ENCODE measurements around the gene ATXN2. TPM values are rescaled to one million over a fixed set of nuclear protein-coding genes. Genes with fewer than 3 reads are reported as not detected.

Gene ATXN2
- total RNA-seq, 2 experiments from 2014 or later: 32.2 to 35.6 TPM

- intact Hi-C loops (cut with micrococcal nuclease): no loop called here
- Mint-ChIP-seq H3K27me3 (no peaks in the 10 kb centered on the region), H3K4me1 (ENCODE audit: low read depth) (peaks cover 75% of the 10 kb centered on the region), H3K27ac (peak overlapping the region; percentile 100), H3K36me3 (ENCODE audit: low read depth) (peaks cover 42% of the 10 kb centered on the region), H3K9me3 (no peaks in the 10 kb centered on the region), H3K4me3 (no peak overlapping the region)
- CTCF ChIA-PET: interaction anchor here (1.1 to 40.2 kb wide), 4 partner anchors 17 to 24 kb away, joined by 4 to 1222 read pairs (median 8); partner anchors contain the start of gene SH2B3
- TF ChIP-seq CTCF (IDR thresholded peaks at IDR 0.05): no peak
- no peak for ATAC-seq
- POLR2A ChIA-PET: interaction anchor here (1.0 to 14.9 kb wide), 6 partner anchors 8 to 30 kb away, joined by 3 to 225 read pairs (median 12); partner anchors contain the start of gene SH2B3
- no peak for DNase-seq
Observed at GRCh38 chr12:111427417-111428074, 171.6 kb downstream of the ATXN2 start.

GRCh38 chr12:111426344-111427185, 172.6 kb downstream of the ATXN2 start:
- Mint-ChIP-seq H3K27me3 (no peaks in the 10 kb centered on the region), H3K9me3 (no peaks in the 10 kb centered on the region), H3K4me1 (ENCODE audit: low read depth) (peaks cover 69% of the 10 kb centered on the region), H3K36me3 (ENCODE audit: low read depth) (peaks cover 36% of the 10 kb centered on the region), H3K4me3 (peak overlapping the region; percentile 33), H3K27ac (peak overlapping the region; percentile 85)
- ChIA-PET CTCF (interaction anchor here (1.9 to 40.2 kb wide), 3 partner anchors 17 to 24 kb away, joined by 6 to 1222 read pairs (median 39); partner anchors contain the start of gene SH2B3), POLR2A (interaction anchor here (1.0 to 14.9 kb wide), 7 partner anchors 9 to 66 kb away, joined by 3 to 225 read pairs (median 7); partner anchors contain the start of gene SH2B3)
- no peak for TF ChIP-seq CTCF (IDR thresholded peaks at IDR 0.05)
- ATAC-seq (peak; percentile 42), DNase-seq (peak; percentile 53)
- intact Hi-C loops (cut with micrococcal nuclease): no loop called here

- H3K36me3 Mint-ChIP-seq (ENCODE audit: low read depth): peaks cover 38% of the 10 kb centered on the region
- ChIA-PET POLR2A (interaction anchor here (0.8 to 14.9 kb wide), 6 partner anchors 9 to 65 kb away, joined by 3 to 225 read pairs (median 12); partner anchors contain the start of gene SH2B3), CTCF (interaction anchor here (1.9 to 40.2 kb wide), 3 partner anchors 18 to 25 kb away, joined by 6 to 1222 read pairs (median 39); partner anchors contain the start of gene SH2B3)
- intact Hi-C loops (cut with micrococcal nuclease): no loop called here
- no peaks in the 10 kb centered on the region for H3K9me3 Mint-ChIP-seq
- peak overlapping the region; percentile 80 for H3K27ac Mint-ChIP-seq
- H3K27me3 Mint-ChIP-seq: no peaks in the 10 kb centered on the region
- DNase-seq (peak; percentile 36), ATAC-seq (no peak)
- peaks cover 64% of the 10 kb centered on the region for H3K4me1 Mint-ChIP-seq (ENCODE audit: low read depth)
- TF ChIP-seq CTCF (IDR thresholded peaks at IDR 0.05): no peak
- H3K4me3 Mint-ChIP-seq: peak overlapping the region; percentile 2
Observed at GRCh38 chr12:111425655-111426054, 173.5 kb downstream of the ATXN2 start.

- H3K27ac Mint-ChIP-seq: peak overlapping the region; percentile 80
- ChIA-PET CTCF (interaction anchor here (4.2 to 40.2 kb wide), 2 partner anchors 20 to 26 kb away, joined by 39 to 1222 read pairs; partner anchors contain the start of gene SH2B3), POLR2A (interaction anchor here (0.8 to 14.9 kb wide), 7 partner anchors 10 to 64 kb away, joined by 3 to 225 read pairs (median 7); partner anchors contain the start of gene SH2B3)
- intact Hi-C loops (cut with micrococcal nuclease): no loop called here
- DNase-seq: peak; percentile 40
- no peaks in the 10 kb centered on the region for H3K9me3 Mint-ChIP-seq
- no peak overlapping the region for H3K4me3 Mint-ChIP-seq
- no peaks in the 10 kb centered on the region for H3K27me3 Mint-ChIP-seq
- TF ChIP-seq CTCF (IDR thresholded peaks at IDR 0.05): peak; percentile 46
- H3K36me3 Mint-ChIP-seq (ENCODE audit: low read depth): peaks cover 40% of the 10 kb centered on the region
- no peak for ATAC-seq
- peaks cover 63% of the 10 kb centered on the region for H3K4me1 Mint-ChIP-seq (ENCODE audit: low read depth)
Observed at GRCh38 chr12:111424793-111425251, 174.3 kb downstream of the ATXN2 start.

All from activated CD8-positive, alpha-beta T cell treated with anti-CD3 and anti-CD28 coated beads for 36 hours (primary cell).